ENCODE data around the gene C8G. TPM values are rescaled to one million over a fixed set of nuclear protein-coding genes. Genes with fewer than 3 reads are reported as not detected.

C8G gene
- total and polyA plus RNA-seq, 4 donors: 0.90 to 3.1 (median 1.4) TPM

- DNase-seq (no peak), ATAC-seq (ENCODE audit: low FRiP score) (no peak)
- no peaks in the 10 kb centered on the region for H3K9me3 ChIP-seq (ENCODE audit: control insufficient read depth, low read length)
- intact Hi-C loops (cut with DNase I): no loop called here
- H3K27me3 ChIP-seq (ENCODE audit: control insufficient read depth in 1 of 2, insufficient read depth in 2 of 2, low read length in 1 of 2): no peaks in the 10 kb centered on the region
- H3K4me1 ChIP-seq (ENCODE audit: control insufficient read depth in 1 of 2, insufficient read depth in 2 of 2, low read length in 2 of 2): no peaks in the 10 kb centered on the region
- no peaks in the 10 kb centered on the region for H3K36me3 ChIP-seq (ENCODE audit: control insufficient read depth in 1 of 2, insufficient read depth in 2 of 2, low read length in 1 of 2)
- H3K27ac ChIP-seq (ENCODE audit: low read depth in 1 of 2, low read length in 2 of 2): no peak overlapping the region
- H3K4me3 ChIP-seq (ENCODE audit: low read length in 2 of 2): no peak overlapping the region
- WGBS, 2 donors: 83 to 89% methylated on average over 11 to 12 of the region's 12 CpGs
These were observed 18.7 kb downstream of the C8G start for GRCh38 chr9:136963751-136964150.

- Histone ChIP-seq H3K4me1 (ENCODE audit: control insufficient read depth in 1 of 2, insufficient read depth in 2 of 2, low read length in 2 of 2) (no peaks in the 10 kb centered on the region), H3K9me3 (ENCODE audit: control insufficient read depth, low read length) (no peaks in the 10 kb centered on the region), H3K27ac (ENCODE audit: low read depth in 1 of 2, low read length in 2 of 2) (no peak overlapping the region), H3K4me3 (ENCODE audit: low read length in 2 of 2) (no peak overlapping the region), H3K36me3 (ENCODE audit: control insufficient read depth in 1 of 2, insufficient read depth in 2 of 2, low read length in 1 of 2) (no peaks in the 10 kb centered on the region), H3K27me3 (ENCODE audit: control insufficient read depth in 1 of 2, insufficient read depth in 2 of 2, low read length in 1 of 2) (no peaks in the 10 kb centered on the region)
- DNase-seq (no peak), ATAC-seq (ENCODE audit: low FRiP score) (no peak)
- 86 to 88% methylated on average over 20 to 22 of the region's 22 CpGs for WGBS, 2 donors
- intact Hi-C loops (cut with DNase I): no loop called here
These were observed 19.2 kb downstream of the C8G start for GRCh38 chr9:136964171-136964689.

- ATAC-seq (ENCODE audit: low FRiP score): no peak
- Histone ChIP-seq H3K4me1 (ENCODE audit: control insufficient read depth in 1 of 2, insufficient read depth in 2 of 2, low read length in 2 of 2) (no peaks in the 10 kb centered on the region), H3K4me3 (ENCODE audit: low read length in 2 of 2) (no peak overlapping the region), H3K27ac (ENCODE audit: low read depth in 1 of 2, low read length in 2 of 2) (no peak overlapping the region), H3K27me3 (ENCODE audit: control insufficient read depth in 1 of 2, insufficient read depth in 2 of 2, low read length in 1 of 2) (no peaks in the 10 kb centered on the region), H3K36me3 (ENCODE audit: control insufficient read depth in 1 of 2, insufficient read depth in 2 of 2, low read length in 1 of 2) (no peaks in the 10 kb centered on the region), H3K9me3 (ENCODE audit: control insufficient read depth, low read length) (no peaks in the 10 kb centered on the region)
- 91% methylated on average over 26 of the region's 26 CpGs for WGBS, 2 donors
- no peak for DNase-seq
- intact Hi-C loops (cut with DNase I): no loop called here
These were observed 19.9 kb downstream of the C8G start for GRCh38 chr9:136964833-136965422.

- H3K27me3 ChIP-seq (ENCODE audit: control insufficient read depth in 1 of 2, insufficient read depth in 2 of 2, low read length in 1 of 2): no peaks in the 10 kb centered on the region
- H3K4me1 ChIP-seq (ENCODE audit: control insufficient read depth in 1 of 2, insufficient read depth in 2 of 2, low read length in 2 of 2): no peaks in the 10 kb centered on the region
- H3K4me3 ChIP-seq (ENCODE audit: low read length in 2 of 2): no peak overlapping the region
- DNase-seq: no peak
- H3K36me3 ChIP-seq (ENCODE audit: control insufficient read depth in 1 of 2, insufficient read depth in 2 of 2, low read length in 1 of 2): no peaks in the 10 kb centered on the region
- H3K27ac ChIP-seq (ENCODE audit: low read depth in 1 of 2, low read length in 2 of 2): no peak overlapping the region
- 30 to 31% methylated on average over 23 of the region's 23 CpGs for WGBS, 2 donors
- ATAC-seq (ENCODE audit: low FRiP score): no peak
- intact Hi-C loops (cut with DNase I): no loop called here
- H3K9me3 ChIP-seq (ENCODE audit: control insufficient read depth, low read length): no peaks in the 10 kb centered on the region
These were observed 20.9 kb downstream of the C8G start for GRCh38 chr9:136965771-136966484.

DNA sequence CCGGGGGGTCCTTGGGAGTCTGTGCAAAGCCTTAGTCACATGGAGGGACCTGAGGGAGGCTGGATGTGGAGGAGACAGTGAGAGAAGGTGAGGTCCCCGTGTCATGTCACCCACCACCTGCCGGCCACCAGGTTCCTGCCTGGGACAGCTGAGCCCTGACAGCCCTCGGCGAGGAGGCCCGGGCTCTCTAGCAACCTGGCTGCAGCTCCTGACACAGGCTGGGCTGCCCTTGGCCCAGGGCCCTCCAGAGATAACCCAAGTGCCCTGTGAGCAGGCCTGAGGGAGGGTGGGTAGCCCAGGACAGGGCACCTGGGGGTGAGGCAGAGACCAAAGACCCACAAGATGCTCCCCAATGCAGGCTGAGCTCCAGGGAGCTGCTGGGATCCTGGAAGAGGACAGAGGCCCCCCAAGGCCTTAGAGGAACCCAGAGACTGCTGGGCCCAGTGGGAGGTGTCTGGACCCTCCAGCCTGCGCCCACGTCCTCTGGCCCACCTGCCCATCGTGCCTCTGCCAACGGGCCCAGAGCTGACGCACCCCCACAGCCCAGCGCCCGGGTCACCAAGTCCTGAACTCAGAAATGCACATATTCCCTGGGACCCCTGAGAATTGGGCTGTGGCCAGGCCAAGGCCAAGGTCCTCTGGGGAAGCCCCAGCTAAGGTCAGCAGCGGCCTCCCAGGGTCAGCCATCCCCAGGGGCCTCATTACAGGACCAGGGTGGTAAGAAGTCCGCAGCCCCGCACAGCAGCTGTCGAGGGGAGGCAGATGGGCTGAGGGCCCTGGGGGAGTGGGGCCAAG is 23.5 kb downstream of the C8G start:
- H3K27me3 ChIP-seq (ENCODE audit: control insufficient read depth in 1 of 2, insufficient read depth in 2 of 2, low read length in 1 of 2): no peaks in the 10 kb centered on the region
- ATAC-seq (ENCODE audit: low FRiP score) (no peak), DNase-seq (no peak)
- H3K9me3 ChIP-seq (ENCODE audit: control insufficient read depth, low read length): no peaks in the 10 kb centered on the region
- no peaks in the 10 kb centered on the region for H3K4me1 ChIP-seq (ENCODE audit: control insufficient read depth in 1 of 2, insufficient read depth in 2 of 2, low read length in 2 of 2)
- H3K27ac ChIP-seq (ENCODE audit: low read depth in 1 of 2, low read length in 2 of 2): no peak overlapping the region
- no peak overlapping the region for H3K4me3 ChIP-seq (ENCODE audit: low read length in 2 of 2)
- H3K36me3 ChIP-seq (ENCODE audit: control insufficient read depth in 1 of 2, insufficient read depth in 2 of 2, low read length in 1 of 2): no peaks in the 10 kb centered on the region
- 84 to 86% methylated on average over 17 of the region's 17 CpGs for WGBS, 2 donors
- intact Hi-C loops (cut with DNase I): no loop called here

GRCh38 chr9:136969150-136969549 is 24.1 kb downstream of the C8G start:
- ATAC-seq (ENCODE audit: low FRiP score) (no peak), DNase-seq (no peak)
- H3K4me1 ChIP-seq (ENCODE audit: control insufficient read depth in 1 of 2, insufficient read depth in 2 of 2, low read length in 2 of 2): no peaks in the 10 kb centered on the region
- H3K36me3 ChIP-seq (ENCODE audit: control insufficient read depth in 1 of 2, insufficient read depth in 2 of 2, low read length in 1 of 2): no peaks in the 10 kb centered on the region
- no peak overlapping the region for H3K4me3 ChIP-seq (ENCODE audit: low read length in 2 of 2)
- no peaks in the 10 kb centered on the region for H3K27me3 ChIP-seq (ENCODE audit: control insufficient read depth in 1 of 2, insufficient read depth in 2 of 2, low read length in 1 of 2)
- 86 to 87% methylated on average over 17 of the region's 17 CpGs for WGBS, 2 donors
- intact Hi-C loops (cut with DNase I): no loop called here
- no peak overlapping the region for H3K27ac ChIP-seq (ENCODE audit: low read depth in 1 of 2, low read length in 2 of 2)
- no peaks in the 10 kb centered on the region for H3K9me3 ChIP-seq (ENCODE audit: control insufficient read depth, low read length)

- H3K9me3 ChIP-seq (ENCODE audit: control insufficient read depth, low read length): no peaks in the 10 kb centered on the region
- no peak overlapping the region for H3K27ac ChIP-seq (ENCODE audit: low read depth in 1 of 2, low read length in 2 of 2)
- intact Hi-C loops (cut with DNase I): no loop called here
- H3K4me1 ChIP-seq (ENCODE audit: control insufficient read depth in 1 of 2, insufficient read depth in 2 of 2, low read length in 2 of 2): no peaks in the 10 kb centered on the region
- H3K4me3 ChIP-seq (ENCODE audit: low read length in 2 of 2): no peak overlapping the region
- DNase-seq (no peak), ATAC-seq (ENCODE audit: low FRiP score) (no peak)
- no peaks in the 10 kb centered on the region for H3K36me3 ChIP-seq (ENCODE audit: control insufficient read depth in 1 of 2, insufficient read depth in 2 of 2, low read length in 1 of 2)
- 83 to 84% methylated on average over 5 of the region's 5 CpGs for WGBS, 2 donors
- no peaks in the 10 kb centered on the region for H3K27me3 ChIP-seq (ENCODE audit: control insufficient read depth in 1 of 2, insufficient read depth in 2 of 2, low read length in 1 of 2)
These were observed 24.7 kb downstream of the C8G start for GRCh38 chr9:136969774-136970173.

DNA sequence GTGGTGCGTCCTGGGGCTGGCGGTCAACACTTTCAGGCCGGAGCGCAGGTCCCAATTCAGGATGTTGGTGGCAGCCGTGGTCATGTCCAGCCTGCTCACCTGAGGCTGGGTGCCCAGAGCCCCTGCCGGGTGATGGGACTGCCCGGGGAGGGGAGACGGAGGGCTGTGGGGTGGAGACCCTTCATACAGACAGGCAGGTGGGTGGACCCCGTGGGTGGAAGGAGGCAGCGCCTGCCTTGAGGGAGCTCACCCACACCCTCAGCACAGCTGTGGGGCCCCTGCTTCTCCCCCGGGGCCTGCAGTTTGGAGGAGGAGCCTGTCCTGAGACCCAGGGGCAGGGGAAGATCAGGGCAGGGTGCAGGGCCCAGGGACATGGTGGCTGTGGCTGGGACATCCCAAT is 25.3 kb downstream of the C8G start:
- no peak overlapping the region for H3K4me3 ChIP-seq (ENCODE audit: low read length in 2 of 2)
- no peaks in the 10 kb centered on the region for H3K27me3 ChIP-seq (ENCODE audit: control insufficient read depth in 1 of 2, insufficient read depth in 2 of 2, low read length in 1 of 2)
- H3K36me3 ChIP-seq (ENCODE audit: control insufficient read depth in 1 of 2, insufficient read depth in 2 of 2, low read length in 1 of 2): no peaks in the 10 kb centered on the region
- DNase-seq (no peak), ATAC-seq (ENCODE audit: low FRiP score) (no peak)
- intact Hi-C loops (cut with DNase I): no loop called here
- 87 to 94% methylated on average over 11 of the region's 11 CpGs for WGBS, 2 donors
- no peaks in the 10 kb centered on the region for H3K9me3 ChIP-seq (ENCODE audit: control insufficient read depth, low read length)
- no peaks in the 10 kb centered on the region for H3K4me1 ChIP-seq (ENCODE audit: control insufficient read depth in 1 of 2, insufficient read depth in 2 of 2, low read length in 2 of 2)
- H3K27ac ChIP-seq (ENCODE audit: low read depth in 1 of 2, low read length in 2 of 2): no peak overlapping the region
